ENCODE data around the gene DSC1. TPM values are rescaled to one million over a fixed set of nuclear protein-coding genes. Genes with fewer than 3 reads are reported as not detected.
"Not testable (repeated sequence)": the region's sequence is repeated elsewhere in the genome, so short reads cannot be mapped to it uniquely, and the experiment has no call there.

DSC1 gene
- total RNA-seq, 4 donors from 2014 or later, result not detected

DNA sequence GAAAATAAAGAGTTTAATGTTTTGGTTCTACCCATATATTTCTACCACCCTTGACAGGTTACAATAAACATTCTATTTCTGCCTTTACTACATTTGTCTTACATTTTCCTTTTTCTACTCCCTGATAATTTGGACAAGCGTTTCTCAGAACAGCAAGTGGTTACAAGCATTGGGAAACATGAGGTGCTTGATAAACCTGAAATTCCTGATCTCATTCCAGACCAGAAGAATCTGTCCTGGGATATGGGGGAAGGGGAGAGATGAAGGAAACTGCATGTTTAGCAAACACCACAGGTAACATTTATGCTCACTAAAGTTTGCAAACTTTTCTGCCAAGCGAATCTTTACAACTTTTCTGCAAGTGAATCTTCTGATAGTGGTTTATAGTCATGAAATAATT, 28.3 kb upstream of the DSC1 start:
- Histone ChIP-seq H3K36me3 (no peaks in the 10 kb centered on the region), H3K27ac (no peak overlapping the region), H3K27me3 (no peaks in the 10 kb centered on the region), H3K4me3 (no peak overlapping the region), H3K4me1 (no peaks in the 10 kb centered on the region), H3K9me3 (no peaks in the 10 kb centered on the region)
- intact Hi-C loops (cut with DNase I; ENCODE audit: low total_unique reads) (no loop called here), in situ Hi-C loops (cut with MboI; ENCODE audit: low pct_ligation_motif_present in 1 of 4, low pct_unique_long_range_greater_than_20kb in 1 of 4, low sequenced_read_pairs in 3 of 4) (no loop called here)
- WGBS, 2 donors (ENCODE audit: low coverage in 1 of 2), result 53 to 68% methylated on average over 2 of the region's 2 CpGs
- TF ChIP-seq, protein P1, sequence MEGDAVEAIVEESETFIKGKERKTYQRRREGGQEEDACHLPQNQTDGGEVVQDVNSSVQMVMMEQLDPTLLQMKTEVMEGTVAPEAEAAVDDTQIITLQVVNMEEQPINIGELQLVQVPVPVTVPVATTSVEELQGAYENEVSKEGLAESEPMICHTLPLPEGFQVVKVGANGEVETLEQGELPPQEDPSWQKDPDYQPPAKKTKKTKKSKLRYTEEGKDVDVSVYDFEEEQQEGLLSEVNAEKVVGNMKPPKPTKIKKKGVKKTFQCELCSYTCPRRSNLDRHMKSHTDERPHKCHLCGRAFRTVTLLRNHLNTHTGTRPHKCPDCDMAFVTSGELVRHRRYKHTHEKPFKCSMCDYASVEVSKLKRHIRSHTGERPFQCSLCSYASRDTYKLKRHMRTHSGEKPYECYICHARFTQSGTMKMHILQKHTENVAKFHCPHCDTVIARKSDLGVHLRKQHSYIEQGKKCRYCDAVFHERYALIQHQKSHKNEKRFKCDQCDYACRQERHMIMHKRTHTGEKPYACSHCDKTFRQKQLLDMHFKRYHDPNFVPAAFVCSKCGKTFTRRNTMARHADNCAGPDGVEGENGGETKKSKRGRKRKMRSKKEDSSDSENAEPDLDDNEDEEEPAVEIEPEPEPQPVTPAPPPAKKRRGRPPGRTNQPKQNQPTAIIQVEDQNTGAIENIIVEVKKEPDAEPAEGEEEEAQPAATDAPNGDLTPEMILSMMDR (IDR thresholded peaks at IDR 0.05), result no peak
- TF ChIP-seq POLR2AphosphoS5 (IDR thresholded peaks at IDR 0.05) (no peak), EP300 (IDR thresholded peaks at IDR 0.05; ENCODE audit: low read depth) (no peak), POLR2A (IDR thresholded peaks at IDR 0.05) (no peak)
- DNase-seq, result no peak

DNA sequence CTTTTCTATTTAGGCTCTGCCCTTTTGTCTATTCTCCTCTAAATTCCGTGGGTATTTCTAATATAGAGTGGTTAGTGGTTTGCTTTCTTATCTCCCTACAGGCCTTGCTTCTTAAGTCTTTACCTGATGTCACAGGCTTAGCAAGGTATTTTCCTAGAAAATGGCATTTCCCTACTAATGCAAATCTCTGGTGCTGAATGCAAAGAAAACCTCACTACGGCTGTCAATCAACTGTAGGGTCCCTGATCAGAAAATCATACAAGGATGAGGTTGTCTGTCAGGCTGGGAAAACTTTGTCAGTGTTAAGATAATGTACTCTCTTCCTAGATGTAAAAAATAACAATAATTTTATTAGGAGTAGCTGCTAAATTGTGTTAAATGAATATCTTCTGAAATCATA, 27.1 kb upstream of the DSC1 start:
- H3K9me3 ChIP-seq, result no peaks in the 10 kb centered on the region
- in situ Hi-C loops (cut with MboI; ENCODE audit: low pct_ligation_motif_present in 1 of 4, low pct_unique_long_range_greater_than_20kb in 1 of 4, low sequenced_read_pairs in 3 of 4), result no loop called here
- H3K36me3 ChIP-seq, result no peaks in the 10 kb centered on the region
- 60 to 65% methylated on average over 2 of the region's 2 CpGs for WGBS, 2 donors (ENCODE audit: low coverage in 1 of 2)
- TF ChIP-seq POLR2A (IDR thresholded peaks at IDR 0.05), result no peak
- TF ChIP-seq EP300 (IDR thresholded peaks at IDR 0.05; ENCODE audit: low read depth), result no peak
- no peak for TF ChIP-seq POLR2AphosphoS5 (IDR thresholded peaks at IDR 0.05)
- TF ChIP-seq, protein P1 (IDR thresholded peaks at IDR 0.05), result no peak
- no peaks in the 10 kb centered on the region for H3K4me1 ChIP-seq
- DNase-seq, result no peak
- H3K4me3 ChIP-seq, result no peak overlapping the region
- intact Hi-C loops (cut with DNase I; ENCODE audit: low total_unique reads), result no loop called here
- no peak overlapping the region for H3K27ac ChIP-seq
- no peaks in the 10 kb centered on the region for H3K27me3 ChIP-seq

DNA sequence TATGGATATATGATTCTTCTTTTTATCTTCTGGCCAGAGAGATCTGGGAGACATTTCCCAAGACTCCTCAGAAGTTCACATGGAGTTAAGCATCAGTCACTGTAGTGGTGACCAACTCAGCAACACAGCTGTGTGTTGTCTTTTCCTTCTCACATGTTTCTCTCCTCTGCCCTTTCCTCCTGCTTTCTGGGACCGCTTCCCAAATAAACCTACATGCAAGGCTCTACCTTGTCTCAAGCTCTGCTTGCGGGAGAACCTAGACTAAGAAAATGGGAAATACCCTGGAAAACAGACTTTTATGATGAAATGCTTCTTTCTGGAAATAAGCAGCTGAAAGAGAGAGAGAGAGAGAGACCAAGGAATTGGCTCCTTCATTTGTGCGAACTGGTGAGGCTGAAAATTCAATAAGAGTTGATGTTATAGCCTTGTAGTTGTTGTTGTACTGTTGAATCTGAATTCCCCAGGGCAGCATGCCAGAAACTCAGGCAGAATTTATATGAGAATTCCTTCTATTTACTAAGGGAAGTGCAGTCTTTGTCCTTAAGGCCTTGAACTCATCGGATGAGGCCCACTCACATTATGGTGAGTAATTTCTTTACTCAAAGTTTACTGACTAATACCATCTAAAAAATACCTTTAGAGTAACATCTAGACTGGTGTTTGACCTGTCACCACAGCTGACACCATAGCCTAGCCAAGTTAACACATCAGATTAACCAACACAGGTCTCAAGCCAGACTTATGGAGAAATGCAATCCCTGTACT, 22.7 kb upstream of the DSC1 start:
- in situ Hi-C loops (cut with MboI; ENCODE audit: low pct_ligation_motif_present in 1 of 4, low pct_unique_long_range_greater_than_20kb in 1 of 4, low sequenced_read_pairs in 3 of 4) (no loop called here), intact Hi-C loops (cut with DNase I; ENCODE audit: low total_unique reads) (no loop called here)
- Histone ChIP-seq H3K36me3 (no peaks in the 10 kb centered on the region), H3K27me3 (no peaks in the 10 kb centered on the region), H3K4me1 (no peaks in the 10 kb centered on the region), H3K4me3 (no peak overlapping the region), H3K9me3 (no peaks in the 10 kb centered on the region), H3K27ac (no peak overlapping the region)
- 57 to 87% methylated on average over 3 to 4 of the region's 4 CpGs for WGBS, 2 donors (ENCODE audit: low coverage in 1 of 2)
- no peak for TF ChIP-seq EP300 (IDR thresholded peaks at IDR 0.05; ENCODE audit: low read depth)
- TF ChIP-seq POLR2AphosphoS5 (IDR thresholded peaks at IDR 0.05), result no peak
- TF ChIP-seq, protein P1 (IDR thresholded peaks at IDR 0.05), result no peak
- TF ChIP-seq POLR2A (IDR thresholded peaks at IDR 0.05), result no peak
- DNase-seq, result no peak

DNA sequence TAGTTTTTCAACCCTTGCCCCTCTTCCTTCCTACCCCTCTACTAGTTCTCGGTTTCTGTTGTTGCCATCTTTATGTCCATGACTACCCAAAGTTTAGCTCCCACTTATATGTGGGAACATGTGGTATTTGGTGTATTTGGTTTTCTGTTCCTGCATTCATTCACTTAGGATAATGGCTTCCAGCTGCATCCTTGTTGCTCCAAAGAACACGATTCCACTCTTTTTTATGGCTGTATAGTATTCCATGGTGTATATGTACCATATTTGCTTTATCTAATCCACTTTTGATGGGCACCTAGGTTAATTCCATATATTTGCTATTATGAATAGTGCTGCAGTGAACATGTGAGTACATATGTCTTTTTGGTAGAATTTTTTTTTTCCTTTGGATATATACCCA, 20.6 kb upstream of the DSC1 start:
- no peaks in the 10 kb centered on the region for H3K9me3 ChIP-seq
- no peak overlapping the region for H3K27ac ChIP-seq
- in situ Hi-C loops (cut with MboI; ENCODE audit: low pct_ligation_motif_present in 1 of 4, low pct_unique_long_range_greater_than_20kb in 1 of 4, low sequenced_read_pairs in 3 of 4), result no loop called here
- no peaks in the 10 kb centered on the region for H3K27me3 ChIP-seq
- no peak overlapping the region for H3K4me3 ChIP-seq
- no peaks in the 10 kb centered on the region for H3K36me3 ChIP-seq
- intact Hi-C loops (cut with DNase I; ENCODE audit: low total_unique reads), result no loop called here
- 74 to 86% methylated on average over 2 of the region's 2 CpGs for WGBS, 2 donors (ENCODE audit: low coverage in 1 of 2)
- TF ChIP-seq EP300 (IDR thresholded peaks at IDR 0.05; ENCODE audit: low read depth), result no peak
- no peak for TF ChIP-seq POLR2AphosphoS5 (IDR thresholded peaks at IDR 0.05)
- no peak for TF ChIP-seq POLR2A (IDR thresholded peaks at IDR 0.05)
- TF ChIP-seq, protein P1 (IDR thresholded peaks at IDR 0.05), result no peak
- H3K4me1 ChIP-seq, result no peaks in the 10 kb centered on the region
- no peak for DNase-seq

DNA sequence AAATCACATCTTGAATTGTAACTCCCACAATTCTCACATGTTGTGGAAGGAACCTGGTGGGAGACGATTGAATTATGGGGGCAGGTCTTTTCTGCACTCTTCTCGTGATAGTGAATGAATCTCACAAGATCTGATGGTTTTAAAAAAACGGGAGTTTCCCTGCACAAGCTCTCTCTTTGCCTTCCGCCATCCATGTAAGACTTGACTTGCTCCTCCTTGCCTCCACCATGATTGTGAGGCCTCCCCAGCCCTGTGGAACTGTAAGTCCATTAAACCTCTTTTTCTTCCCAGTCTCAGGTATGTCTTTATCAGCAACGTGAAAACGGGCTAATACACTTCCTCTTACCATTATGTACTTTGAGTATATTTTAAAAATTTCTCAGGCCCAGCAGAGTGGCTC, 14.7 kb upstream of the DSC1 start:
- intact Hi-C loops (cut with DNase I; ENCODE audit: low total_unique reads); H3K27me3 ChIP-seq; H3K4me3 ChIP-seq; H3K9me3 ChIP-seq; H3K4me1 ChIP-seq; H3K36me3 ChIP-seq; DNase-seq; in situ Hi-C loops (cut with MboI; ENCODE audit: low pct_ligation_motif_present in 1 of 4, low pct_unique_long_range_greater_than_20kb in 1 of 4, low sequenced_read_pairs in 3 of 4); H3K27ac ChIP-seq: not testable (repeated sequence)
- 89 to 95% methylated on average over 6 of the region's 6 CpGs for WGBS, 2 donors (ENCODE audit: low coverage in 1 of 2)

All from transverse colon (tissue), 4 donors.